Measurements from ENCODE around the gene FRMD3.

Gene FRMD3

GRCh38 chr9:83218411-83219090 lies 319.6 kb downstream of the FRMD3 start:
- no peak for DNase-seq

- DNase-seq: no peak
Measured at GRCh38 chr9:83209188-83209731, 328.9 kb downstream of the FRMD3 start.

DNA sequence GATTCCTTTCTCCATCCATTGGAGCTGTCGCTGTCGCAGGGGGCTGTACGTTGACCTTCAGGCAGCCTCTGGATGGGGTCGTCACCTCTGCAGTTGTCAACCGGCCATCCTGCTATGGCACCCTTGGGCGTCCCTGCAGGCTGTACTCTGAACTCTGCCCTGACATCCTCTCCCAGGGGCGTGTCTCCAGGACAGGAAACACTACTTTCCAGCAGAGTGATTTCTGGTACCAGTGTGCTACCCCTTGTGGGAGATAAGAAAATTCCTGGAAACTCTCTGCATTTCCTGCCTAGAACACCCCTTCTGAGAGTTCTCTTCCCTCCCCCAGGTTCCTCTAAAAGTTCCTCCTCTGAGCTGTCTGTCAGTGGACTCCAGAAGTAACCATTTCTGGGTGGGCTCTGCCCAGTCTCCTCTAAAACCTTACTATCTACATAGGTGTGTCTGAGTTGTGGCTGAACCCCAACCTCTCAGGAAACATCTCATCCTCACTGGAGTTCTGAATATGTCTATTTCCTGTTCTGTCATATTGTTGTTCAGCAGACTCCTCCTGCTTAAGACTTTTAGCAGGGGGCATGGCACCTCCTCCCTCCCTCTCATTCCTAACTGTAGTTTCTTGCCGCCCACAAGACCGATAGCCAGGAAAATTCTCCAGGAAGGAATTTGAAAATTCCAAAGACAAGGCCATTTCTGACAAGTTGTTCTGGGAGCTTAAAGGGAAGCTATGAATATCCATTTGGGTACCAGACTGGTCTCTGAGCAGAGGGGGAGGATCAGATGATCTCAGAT lies 329.9 kb downstream of the FRMD3 start:
- no peak for DNase-seq

GRCh38 chr9:83204047-83204446 lies 334.2 kb downstream of the FRMD3 start:
- DNase-seq: no peak

DNA sequence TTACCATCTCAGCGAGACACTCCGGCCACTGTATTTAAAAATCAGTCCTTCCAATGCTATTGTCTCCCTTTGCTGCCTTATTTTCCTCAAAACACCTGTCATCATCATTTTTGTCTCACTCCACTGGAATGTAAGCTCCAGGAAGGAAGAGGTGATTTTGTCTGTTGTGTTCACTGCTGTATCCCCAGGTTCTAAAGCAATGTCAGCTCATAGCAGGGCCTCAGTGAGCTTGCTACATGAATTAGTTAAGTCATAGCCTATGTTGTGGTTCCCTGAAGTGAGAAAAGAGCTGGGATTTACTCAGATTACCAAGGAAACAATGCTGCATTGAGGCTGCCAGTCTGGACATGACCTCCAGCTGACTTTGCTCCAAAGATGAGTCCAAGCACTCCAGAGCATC lies 337.7 kb downstream of the FRMD3 start:
- no peak for DNase-seq

- no peak for DNase-seq
Measured at GRCh38 chr9:83199832-83200231, 338.4 kb downstream of the FRMD3 start.

DNA sequence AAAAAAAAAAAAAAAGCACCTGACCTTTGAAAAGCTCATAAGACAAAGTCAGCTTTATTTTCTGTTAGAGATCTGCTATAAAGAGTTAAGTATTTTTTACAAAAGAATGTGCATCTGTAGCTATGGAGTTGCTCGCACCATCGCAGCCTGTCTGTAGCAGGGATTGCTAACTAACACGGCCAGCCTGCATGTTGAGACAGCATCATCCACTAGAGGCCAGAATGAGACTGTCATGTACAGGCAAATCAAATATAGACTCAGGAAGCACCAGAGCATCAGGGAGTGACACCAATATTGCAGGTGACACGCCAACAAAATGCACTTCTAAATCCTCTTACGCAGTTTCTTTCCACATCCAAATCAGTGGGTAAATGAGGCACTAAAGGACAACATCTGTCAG lies 339.0 kb downstream of the FRMD3 start:
- DNase-seq: no peak

DNA sequence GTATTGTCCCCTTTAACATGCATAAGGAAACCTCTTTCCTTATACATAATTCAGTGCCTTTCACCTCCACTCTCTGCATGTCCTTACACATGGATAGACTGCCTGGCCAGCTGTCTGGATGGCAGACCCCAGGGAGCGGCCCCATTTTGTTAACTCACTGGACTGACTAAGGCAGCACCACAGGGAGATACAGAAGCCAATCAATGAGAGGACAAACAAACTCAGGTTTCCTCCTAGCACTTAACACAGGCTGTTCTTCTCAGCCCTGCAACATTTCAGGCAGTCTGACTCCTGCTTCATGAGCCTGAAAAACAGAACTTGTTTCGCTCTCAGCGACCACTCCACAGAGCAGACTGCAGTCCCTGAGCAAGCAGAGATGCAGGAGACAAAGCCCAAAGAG lies 339.8 kb downstream of the FRMD3 start:
- DNase-seq: no peak

DNA sequence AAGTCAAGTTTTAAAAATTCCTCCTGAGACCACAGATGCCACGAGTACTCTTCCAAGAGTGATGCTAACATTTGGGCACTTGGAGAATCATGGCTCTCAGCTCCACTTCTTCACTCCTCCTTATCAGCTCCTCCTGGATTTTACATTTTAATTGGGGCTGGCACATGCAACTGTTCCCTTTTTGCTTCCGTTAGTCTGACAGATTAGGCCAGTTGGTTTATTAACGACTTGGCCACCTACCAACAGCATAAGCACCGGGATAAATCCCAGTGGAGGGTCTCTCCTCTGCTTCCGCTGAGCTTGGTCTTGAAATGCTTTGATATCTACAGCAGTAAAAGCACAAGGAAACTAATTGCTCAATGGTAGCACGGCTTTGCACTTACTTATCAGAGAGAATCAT lies 340.6 kb downstream of the FRMD3 start:
- DNase-seq: no peak

GRCh38 chr9:83196946-83197345 lies 341.3 kb downstream of the FRMD3 start:
- no peak for DNase-seq

All from stimulated activated CD4-positive, alpha-beta T cell treated with anti-CD3 and anti-CD28 coated beads, Interleukin-2, amount 100 ng/mL, for 24 hours (primary cell).